ENCODE data around the gene PAFAH1B1. TPM values are rescaled to one million over a fixed set of nuclear protein-coding genes. Genes with fewer than 3 reads are reported as not detected.

Gene PAFAH1B1
- polyA plus RNA-seq, 2 of the 4 experiments (the other 2 are of a cell fraction) = 122 to 197 TPM

DNA sequence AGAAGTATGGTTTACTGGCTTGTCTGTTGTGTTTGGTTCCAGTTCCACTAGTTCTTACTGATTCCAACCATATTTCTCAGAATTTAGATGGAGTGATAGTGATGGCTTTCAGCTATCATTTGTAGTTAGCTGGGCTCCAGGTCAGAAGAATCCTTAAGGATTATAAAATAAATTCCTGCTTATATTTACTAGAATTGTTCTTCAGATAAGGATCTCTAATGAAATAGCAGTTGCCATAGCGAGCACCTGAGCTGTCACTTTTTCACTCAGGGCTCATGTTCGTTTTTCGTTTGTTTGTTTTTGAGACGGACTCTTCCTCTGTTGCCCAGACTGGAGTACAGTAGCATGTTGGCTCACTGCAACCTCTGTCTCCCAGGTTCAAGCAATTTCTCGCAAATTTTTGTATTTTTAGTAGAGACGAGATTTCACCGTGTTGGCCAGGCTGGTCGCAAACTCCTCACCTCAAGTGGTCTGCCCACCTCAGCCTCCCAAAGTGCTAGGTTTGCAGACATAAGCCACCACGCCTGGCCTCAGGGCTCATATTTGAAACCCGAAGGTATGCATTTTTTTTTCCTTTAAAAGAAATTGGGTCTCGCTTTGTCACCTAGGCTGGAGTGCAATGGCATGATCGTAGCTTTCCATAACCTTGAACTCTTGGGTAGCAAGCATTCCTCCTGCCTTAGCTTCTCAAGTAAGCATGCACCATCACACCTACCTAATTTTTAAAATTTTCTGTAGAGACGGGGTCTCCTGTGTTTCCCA, 42.9 kb downstream of the PAFAH1B1 start (continued):
- no peak for TF ChIP-seq CBX2 (IDR thresholded peaks at IDR 0.05; ENCODE audit: borderline replicate concordance, low read depth)

DNA sequence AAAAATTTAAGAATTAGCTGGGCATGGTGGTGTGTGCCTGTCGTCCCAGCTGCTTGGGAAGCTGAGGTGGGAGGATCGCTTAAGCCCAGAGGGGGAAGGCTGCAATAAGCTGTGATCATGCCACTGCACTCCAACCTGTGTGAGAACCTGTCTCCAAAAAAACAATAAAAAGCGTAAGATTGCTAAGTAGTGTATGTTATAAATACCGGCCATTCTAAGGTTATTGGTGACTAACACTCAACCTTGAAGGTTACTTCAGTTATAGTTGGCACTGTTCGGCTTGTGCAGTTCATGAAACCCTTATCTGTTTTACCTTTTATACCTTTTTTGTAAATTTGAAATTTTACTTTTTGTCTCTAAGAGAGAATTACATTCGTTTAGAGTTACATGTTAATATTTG, 44.0 kb downstream of the PAFAH1B1 start:
- FAIRE-seq (no peak), ATAC-seq (no peak), DNase-seq (ENCODE audit: low read depth in 1 of 2, low spot score in 1 of 2) (no peak)
- Histone ChIP-seq H3K4me2 (no peak overlapping the region), H3K27ac (no peak overlapping the region), H3K4me1 (peaks cover 40% of the 10 kb centered on the region), H3K9me3 (no peaks in the 10 kb centered on the region), H3K4me3 (no peak overlapping the region)
- WGBS (ENCODE audit: missing lambda C conversion rate) = 90% methylated on average over 6 of the region's 6 CpGs
- ChIA-PET CTCF (no interaction called here), POLR2A (no interaction called here)
- TF ChIP-seq BHLHE40 (IDR thresholded peaks at IDR 0.05; ENCODE audit: low read depth, low read length) (no peak), MAZ (IDR thresholded peaks at IDR 0.05; ENCODE audit: borderline replicate concordance, low read depth, low read length) (no peak), TFCP2L1 (CRISPR knock-in tag; IDR thresholded peaks at IDR 0.05) (no peak), CHD4 (IDR thresholded peaks at IDR 0.05; ENCODE audit: borderline replicate concordance) (no peak), HOXB13 (CRISPR knock-in tag; IDR thresholded peaks at IDR 0.05; ENCODE audit: low read depth) (no peak), CBX8 (IDR thresholded peaks at IDR 0.05) (no peak), RARB (CRISPR knock-in tag; IDR thresholded peaks at IDR 0.05) (no peak)
- TF ChIP-seq, protein P1, sequence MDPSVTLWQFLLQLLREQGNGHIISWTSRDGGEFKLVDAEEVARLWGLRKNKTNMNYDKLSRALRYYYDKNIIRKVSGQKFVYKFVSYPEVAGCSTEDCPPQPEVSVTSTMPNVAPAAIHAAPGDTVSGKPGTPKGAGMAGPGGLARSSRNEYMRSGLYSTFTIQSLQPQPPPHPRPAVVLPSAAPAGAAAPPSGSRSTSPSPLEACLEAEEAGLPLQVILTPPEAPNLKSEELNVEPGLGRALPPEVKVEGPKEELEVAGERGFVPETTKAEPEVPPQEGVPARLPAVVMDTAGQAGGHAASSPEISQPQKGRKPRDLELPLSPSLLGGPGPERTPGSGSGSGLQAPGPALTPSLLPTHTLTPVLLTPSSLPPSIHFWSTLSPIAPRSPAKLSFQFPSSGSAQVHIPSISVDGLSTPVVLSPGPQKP (IDR thresholded peaks at IDR 0.05; ENCODE audit: low read depth, low read length) = no peak

DNA sequence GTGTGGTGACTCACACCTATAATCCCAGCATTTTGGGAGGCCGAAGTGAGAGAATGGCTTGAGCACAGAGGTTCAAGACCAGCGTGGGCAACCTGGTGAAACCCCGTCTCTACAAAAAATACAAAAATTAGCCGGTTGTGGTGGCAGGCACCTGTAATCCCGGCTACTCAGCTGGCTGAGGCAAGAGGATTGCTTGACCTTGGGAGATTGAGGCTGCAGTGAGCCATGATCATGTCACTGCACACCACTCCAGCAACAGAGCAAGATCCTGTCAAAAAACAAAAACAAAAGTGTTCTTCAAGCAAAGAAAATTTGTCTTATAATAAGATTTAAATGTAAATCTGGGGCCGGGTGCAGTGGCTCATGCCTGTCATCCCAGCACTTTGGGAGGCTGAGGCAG, 51.5 kb downstream of the PAFAH1B1 start:
- H3K4me2 ChIP-seq = no peak overlapping the region
- WGBS (ENCODE audit: missing lambda C conversion rate) = 81% methylated on average over 6 of the region's 6 CpGs
- CTCF ChIA-PET = interaction anchor here (0.6 to 1.1 kb wide), 3 partner anchors 31 to 262 kb away, joined by 3 read pairs; no protein-coding TSS in a partner anchor
- FAIRE-seq (no peak), ATAC-seq (no peak), DNase-seq (ENCODE audit: low read depth in 1 of 2, low spot score in 1 of 2) (no peak)
- H3K9me3 ChIP-seq = no peaks in the 10 kb centered on the region
- TF ChIP-seq EHF (CRISPR knock-in tag; IDR thresholded peaks at IDR 0.05) (no peak), RAD21 (conservative IDR thresholded peaks at IDR 0.05 in 1 of 2, IDR thresholded peaks at IDR 0.05 in 1 of 2) (no peak), CHD4 (IDR thresholded peaks at IDR 0.05; ENCODE audit: borderline replicate concordance) (no peak), NR3C1 (IDR thresholded peaks at IDR 0.05) (no peak), MAZ (IDR thresholded peaks at IDR 0.05; ENCODE audit: borderline replicate concordance, low read depth, low read length) (no peak), FOSB (CRISPR knock-in tag; IDR thresholded peaks at IDR 0.05) (no peak), RARB (CRISPR knock-in tag; IDR thresholded peaks at IDR 0.05) (no peak), HOXA7 (CRISPR knock-in tag; IDR thresholded peaks at IDR 0.05) (no peak), NPAS2 (CRISPR knock-in tag; IDR thresholded peaks at IDR 0.05; ENCODE audit: borderline replicate concordance) (no peak), TFCP2L1 (CRISPR knock-in tag; IDR thresholded peaks at IDR 0.05) (no peak), RCOR1 (IDR thresholded peaks at IDR 0.05; ENCODE audit: low read depth, low read length) (no peak)
- TF ChIP-seq, protein P1 (IDR thresholded peaks at IDR 0.05; ENCODE audit: low read depth, low read length) = no peak
- TF ChIP-seq, protein P2, sequence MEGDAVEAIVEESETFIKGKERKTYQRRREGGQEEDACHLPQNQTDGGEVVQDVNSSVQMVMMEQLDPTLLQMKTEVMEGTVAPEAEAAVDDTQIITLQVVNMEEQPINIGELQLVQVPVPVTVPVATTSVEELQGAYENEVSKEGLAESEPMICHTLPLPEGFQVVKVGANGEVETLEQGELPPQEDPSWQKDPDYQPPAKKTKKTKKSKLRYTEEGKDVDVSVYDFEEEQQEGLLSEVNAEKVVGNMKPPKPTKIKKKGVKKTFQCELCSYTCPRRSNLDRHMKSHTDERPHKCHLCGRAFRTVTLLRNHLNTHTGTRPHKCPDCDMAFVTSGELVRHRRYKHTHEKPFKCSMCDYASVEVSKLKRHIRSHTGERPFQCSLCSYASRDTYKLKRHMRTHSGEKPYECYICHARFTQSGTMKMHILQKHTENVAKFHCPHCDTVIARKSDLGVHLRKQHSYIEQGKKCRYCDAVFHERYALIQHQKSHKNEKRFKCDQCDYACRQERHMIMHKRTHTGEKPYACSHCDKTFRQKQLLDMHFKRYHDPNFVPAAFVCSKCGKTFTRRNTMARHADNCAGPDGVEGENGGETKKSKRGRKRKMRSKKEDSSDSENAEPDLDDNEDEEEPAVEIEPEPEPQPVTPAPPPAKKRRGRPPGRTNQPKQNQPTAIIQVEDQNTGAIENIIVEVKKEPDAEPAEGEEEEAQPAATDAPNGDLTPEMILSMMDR (IDR thresholded peaks at IDR 0.05) = no peak
- POLR2A ChIA-PET = no interaction called here
- H3K27ac ChIP-seq = no peak overlapping the region
- H3K4me3 ChIP-seq = no peak overlapping the region
- peaks cover 15% of the 10 kb centered on the region for H3K4me1 ChIP-seq
